ENCODE measurements around the gene TNFRSF4. TPM values are rescaled to one million over a fixed set of nuclear protein-coding genes. Genes with fewer than 3 reads are reported as not detected.

The TNFRSF4 gene
- polyA plus RNA-seq, 1 donor, result 1.1 TPM

DNA sequence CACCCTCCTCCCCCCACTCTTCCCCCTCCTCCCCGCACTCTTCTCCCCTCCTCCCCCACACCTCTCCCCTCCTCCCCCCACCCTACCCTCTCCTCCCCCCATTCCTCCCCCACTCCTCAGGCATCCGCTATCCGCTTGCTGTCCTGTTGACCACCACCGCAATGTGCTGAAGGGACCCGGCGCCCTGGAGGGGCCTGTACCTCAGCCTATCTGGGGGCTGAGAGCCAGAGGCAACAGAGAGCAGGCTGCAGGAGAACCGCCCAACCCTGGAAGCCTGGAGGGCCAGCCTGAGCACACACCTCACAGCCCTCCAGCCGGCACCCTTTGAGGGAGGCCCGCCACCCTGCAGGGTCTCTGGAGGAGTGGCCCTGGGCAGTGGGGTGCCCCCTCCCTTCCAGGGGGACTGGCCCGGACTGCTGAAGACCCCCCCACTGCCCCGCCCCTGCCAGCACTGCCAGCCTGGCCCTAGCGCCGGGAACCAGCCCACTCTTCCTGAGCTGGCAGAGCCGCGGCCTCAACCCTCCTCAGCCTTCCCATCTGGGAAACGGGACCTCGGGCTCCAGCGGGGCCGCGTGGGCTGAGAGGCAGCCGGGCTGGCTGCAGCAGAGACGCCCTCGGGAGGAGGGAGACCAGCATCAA, 31.3 kb upstream of the TNFRSF4 start:
- Histone ChIP-seq H3K9me3 (ENCODE audit: control insufficient read depth, low read depth, low read length) (peaks cover 5% of the 10 kb centered on the region), H3K4me3 (ENCODE audit: low read length) (no peak overlapping the region), H3K36me3 (ENCODE audit: control insufficient read depth, insufficient read depth, low read length) (no peaks in the 10 kb centered on the region), H3K27ac (ENCODE audit: low read length) (no peak overlapping the region), H3K4me1 (ENCODE audit: control insufficient read depth, insufficient read depth, low read length) (no peaks in the 10 kb centered on the region), H3K27me3 (ENCODE audit: control insufficient read depth, insufficient read depth, low read length) (peaks cover 33% of the 10 kb centered on the region)
- DNase-seq, result no peak
- no CpG with 5 or more reads among the region's 23 CpGs for WGBS (ENCODE audit: insufficient coverage, low lambda C conversion rate)

DNA sequence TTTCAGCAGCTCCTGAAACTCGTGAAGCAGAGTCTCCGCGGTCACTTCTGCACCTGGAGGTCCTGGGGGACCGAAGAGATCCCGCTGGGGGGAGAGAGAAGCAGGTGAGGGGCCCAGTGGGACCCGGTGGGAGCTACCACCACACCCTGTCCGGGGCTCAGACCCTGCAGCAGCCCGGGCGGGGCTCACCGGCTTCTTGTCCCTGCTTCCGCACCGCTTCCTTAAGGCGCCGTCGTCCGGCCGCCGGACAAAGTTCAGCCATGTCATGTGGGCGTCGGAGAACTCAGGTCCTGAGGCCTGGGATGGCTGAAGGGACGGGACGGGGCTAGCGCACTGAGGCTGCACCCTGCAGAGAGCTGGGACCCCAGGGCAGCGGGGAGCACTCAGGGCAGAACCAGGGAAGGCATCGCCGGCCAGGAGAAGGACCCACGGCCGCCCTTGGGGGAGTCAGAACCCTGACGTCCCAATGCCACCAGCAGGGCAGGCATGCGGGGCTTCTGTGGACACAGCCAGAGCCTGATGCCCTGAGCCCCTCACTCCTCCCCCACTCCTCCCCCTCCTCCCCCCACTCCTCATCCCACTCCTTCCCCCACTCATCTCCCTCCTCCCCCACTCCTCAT, 30.3 kb upstream of the TNFRSF4 start:
- WGBS (ENCODE audit: insufficient coverage, low lambda C conversion rate), result no CpG with 5 or more reads among the region's 30 CpGs
- Histone ChIP-seq H3K27me3 (ENCODE audit: control insufficient read depth, insufficient read depth, low read length) (peaks cover 43% of the 10 kb centered on the region), H3K4me1 (ENCODE audit: control insufficient read depth, insufficient read depth, low read length) (peaks cover 8% of the 10 kb centered on the region), H3K4me3 (ENCODE audit: low read length) (peak overlapping the region; percentile 69), H3K27ac (ENCODE audit: low read length) (peak overlapping the region; percentile 43), H3K36me3 (ENCODE audit: control insufficient read depth, insufficient read depth, low read length) (no peaks in the 10 kb centered on the region), H3K9me3 (ENCODE audit: control insufficient read depth, low read depth, low read length) (peaks cover 12% of the 10 kb centered on the region)
- DNase-seq, result peak; percentile 71 to 85

GRCh38 chr1:1243807-1244191, 29.8 kb upstream of the TNFRSF4 start:
- peaks cover 12% of the 10 kb centered on the region for H3K9me3 ChIP-seq (ENCODE audit: control insufficient read depth, low read depth, low read length)
- H3K27me3 ChIP-seq (ENCODE audit: control insufficient read depth, insufficient read depth, low read length), result peaks cover 48% of the 10 kb centered on the region
- H3K27ac ChIP-seq (ENCODE audit: low read length), result peak overlapping the region; percentile 43
- no peak for DNase-seq
- H3K4me1 ChIP-seq (ENCODE audit: control insufficient read depth, insufficient read depth, low read length), result peaks cover 8% of the 10 kb centered on the region
- peak overlapping the region; percentile 69 for H3K4me3 ChIP-seq (ENCODE audit: low read length)
- no peaks in the 10 kb centered on the region for H3K36me3 ChIP-seq (ENCODE audit: control insufficient read depth, insufficient read depth, low read length)
- no CpG with 5 or more reads among the region's 23 CpGs for WGBS (ENCODE audit: insufficient coverage, low lambda C conversion rate)

DNA sequence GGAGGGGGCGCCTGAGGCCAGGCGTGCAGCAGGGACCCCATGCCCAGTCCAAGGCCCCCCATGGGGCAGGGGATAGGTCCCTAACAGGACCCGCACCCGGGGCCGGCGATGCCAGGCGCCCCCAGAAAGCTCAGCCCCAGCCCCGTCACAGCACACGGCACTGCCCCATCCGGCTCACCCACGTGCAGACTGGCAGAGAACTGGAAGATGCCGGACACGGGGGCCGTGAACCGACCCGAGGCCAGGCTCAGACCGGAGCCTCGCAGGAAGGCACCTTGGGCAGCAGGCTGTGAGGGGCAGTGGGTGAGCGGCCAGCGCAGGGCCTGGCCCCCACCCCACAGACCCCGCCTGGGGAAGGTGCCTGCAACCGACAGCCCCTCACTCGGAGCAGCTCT, 29.3 kb upstream of the TNFRSF4 start:
- H3K27me3 ChIP-seq (ENCODE audit: control insufficient read depth, insufficient read depth, low read length), result peaks cover 53% of the 10 kb centered on the region
- no CpG with 5 or more reads among the region's 23 CpGs for WGBS (ENCODE audit: insufficient coverage, low lambda C conversion rate)
- H3K4me3 ChIP-seq (ENCODE audit: low read length), result peak overlapping the region; percentile 69
- no peak for DNase-seq
- H3K27ac ChIP-seq (ENCODE audit: low read length), result no peak overlapping the region
- H3K9me3 ChIP-seq (ENCODE audit: control insufficient read depth, low read depth, low read length), result peaks cover 12% of the 10 kb centered on the region
- H3K4me1 ChIP-seq (ENCODE audit: control insufficient read depth, insufficient read depth, low read length), result peaks cover 12% of the 10 kb centered on the region
- no peaks in the 10 kb centered on the region for H3K36me3 ChIP-seq (ENCODE audit: control insufficient read depth, insufficient read depth, low read length)

DNA sequence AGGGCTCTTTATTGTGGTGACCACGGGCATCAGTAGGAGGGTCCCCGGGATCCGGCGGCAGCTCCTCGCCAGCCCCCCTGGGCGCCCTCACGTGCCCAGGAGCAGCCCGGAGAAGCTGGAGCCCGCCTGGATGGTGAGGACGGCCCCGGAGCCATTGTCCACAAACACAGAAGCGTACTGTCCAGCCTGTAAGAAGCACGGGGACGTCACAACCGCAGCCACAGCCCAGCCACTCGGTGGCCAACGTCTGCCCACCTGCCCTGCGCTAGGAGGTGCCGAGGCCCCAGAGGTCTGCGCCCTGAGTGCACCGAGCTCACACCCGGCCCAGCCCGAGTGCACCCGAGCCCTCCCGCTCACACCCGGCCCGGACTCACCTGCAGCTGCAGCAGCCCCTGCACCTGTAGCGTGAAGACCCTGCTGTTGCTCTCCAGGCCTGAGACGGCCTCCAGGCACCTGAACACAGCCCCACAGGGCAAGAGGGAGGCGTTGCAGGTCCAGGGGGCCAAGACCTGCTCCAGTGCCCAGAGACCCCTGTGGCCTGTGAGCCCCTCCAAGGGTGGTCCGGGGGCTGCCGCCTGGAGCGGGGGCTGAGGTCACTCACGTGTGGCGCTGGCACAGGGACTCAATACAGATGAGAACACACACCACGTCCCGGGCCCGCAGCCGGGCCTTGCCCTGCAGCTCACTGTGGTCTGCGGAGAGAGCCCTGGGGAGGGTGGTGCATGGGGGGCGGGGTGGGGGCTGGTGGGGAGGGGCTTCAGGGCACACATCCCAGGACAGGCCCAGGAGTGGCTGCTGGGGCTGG, 28.7 kb upstream of the TNFRSF4 start:
- no peak overlapping the region for H3K27ac ChIP-seq (ENCODE audit: low read length)
- no peak for DNase-seq
- H3K4me1 ChIP-seq (ENCODE audit: control insufficient read depth, insufficient read depth, low read length), result peaks cover 18% of the 10 kb centered on the region
- no peak overlapping the region for H3K4me3 ChIP-seq (ENCODE audit: low read length)
- WGBS (ENCODE audit: insufficient coverage, low lambda C conversion rate), result no CpG with 5 or more reads among the region's 41 CpGs
- peaks cover 53% of the 10 kb centered on the region for H3K27me3 ChIP-seq (ENCODE audit: control insufficient read depth, insufficient read depth, low read length)
- H3K9me3 ChIP-seq (ENCODE audit: control insufficient read depth, low read depth, low read length), result peaks cover 12% of the 10 kb centered on the region
- H3K36me3 ChIP-seq (ENCODE audit: control insufficient read depth, insufficient read depth, low read length), result no peaks in the 10 kb centered on the region

- no peak for DNase-seq
- H3K9me3 ChIP-seq (ENCODE audit: control insufficient read depth, low read depth, low read length), result peaks cover 17% of the 10 kb centered on the region
- peaks cover 48% of the 10 kb centered on the region for H3K27me3 ChIP-seq (ENCODE audit: control insufficient read depth, insufficient read depth, low read length)
- peaks cover 28% of the 10 kb centered on the region for H3K4me1 ChIP-seq (ENCODE audit: control insufficient read depth, insufficient read depth, low read length)
- H3K36me3 ChIP-seq (ENCODE audit: control insufficient read depth, insufficient read depth, low read length), result no peaks in the 10 kb centered on the region
- no peak overlapping the region for H3K27ac ChIP-seq (ENCODE audit: low read length)
- no CpG with 5 or more reads among the region's 26 CpGs for WGBS (ENCODE audit: insufficient coverage, low lambda C conversion rate)
- H3K4me3 ChIP-seq (ENCODE audit: low read length), result no peak overlapping the region
Measured at GRCh38 chr1:1241588-1242219, 27.8 kb upstream of the TNFRSF4 start.

DNA sequence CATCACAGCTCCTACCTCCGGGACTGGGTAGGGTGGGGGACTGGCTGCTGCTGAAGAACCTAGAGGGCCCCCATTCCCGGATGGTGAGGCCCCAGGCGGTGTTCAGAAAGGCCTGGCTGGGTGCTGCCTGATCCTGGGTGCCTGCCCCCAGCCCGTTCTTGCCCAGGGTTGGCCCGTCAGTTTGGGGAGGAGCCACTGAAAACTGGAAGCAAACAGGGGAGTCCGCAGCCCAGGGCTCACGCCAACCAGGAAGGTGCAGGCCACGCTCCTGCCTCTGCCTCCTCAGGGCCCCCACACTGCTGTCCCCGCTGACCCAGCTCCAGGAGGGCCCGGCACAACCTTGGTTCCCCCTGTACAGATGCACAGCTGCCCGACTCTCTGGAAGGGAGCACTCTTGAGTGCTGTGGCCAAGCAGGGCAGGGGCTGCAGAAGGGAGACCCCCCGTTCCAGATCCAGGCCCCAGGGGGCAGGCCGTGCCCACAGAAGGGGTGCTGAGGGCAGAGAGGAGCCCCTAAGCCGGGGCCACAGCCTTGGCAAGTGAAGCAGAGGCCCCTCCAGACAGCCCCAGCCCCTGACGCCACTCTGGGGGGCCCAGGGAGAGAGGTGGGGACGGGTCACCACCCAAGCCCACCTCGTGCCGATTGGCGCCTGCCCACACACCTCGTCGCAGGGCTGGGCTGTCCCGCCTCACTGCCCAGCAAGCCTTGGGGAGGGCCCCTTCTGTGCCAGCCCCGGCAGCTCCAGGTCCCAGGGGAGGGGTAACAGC, 27.1 kb upstream of the TNFRSF4 start:
- WGBS (ENCODE audit: insufficient coverage, low lambda C conversion rate), result no CpG with 5 or more reads among the region's 23 CpGs
- H3K9me3 ChIP-seq (ENCODE audit: control insufficient read depth, low read depth, low read length), result peaks cover 17% of the 10 kb centered on the region
- no peak overlapping the region for H3K4me3 ChIP-seq (ENCODE audit: low read length)
- H3K27ac ChIP-seq (ENCODE audit: low read length), result no peak overlapping the region
- DNase-seq, result no peak
- H3K4me1 ChIP-seq (ENCODE audit: control insufficient read depth, insufficient read depth, low read length), result peaks cover 35% of the 10 kb centered on the region
- peaks cover 44% of the 10 kb centered on the region for H3K27me3 ChIP-seq (ENCODE audit: control insufficient read depth, insufficient read depth, low read length)
- H3K36me3 ChIP-seq (ENCODE audit: control insufficient read depth, insufficient read depth, low read length), result no peaks in the 10 kb centered on the region

DNA sequence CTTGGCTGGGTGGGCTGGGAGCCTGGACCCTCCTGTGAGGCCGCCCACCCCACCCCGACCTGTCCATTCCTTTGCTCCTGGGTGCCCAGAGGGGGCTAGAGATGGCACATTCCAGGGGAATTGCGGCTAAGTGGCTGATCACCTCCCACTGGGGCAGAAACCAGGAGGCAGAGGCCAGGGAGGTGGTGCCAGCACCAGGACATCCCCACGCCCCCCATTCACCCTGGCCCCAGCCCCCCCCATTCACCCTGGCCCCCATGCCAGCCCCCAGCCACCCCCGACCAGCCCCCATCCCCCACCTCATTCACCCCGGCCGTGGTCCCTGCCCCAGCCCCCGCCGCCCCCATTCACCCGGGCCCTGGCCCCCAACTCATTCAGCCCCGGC, 26.4 kb upstream of the TNFRSF4 start:
- DNase-seq, result no peak
- Histone ChIP-seq H3K27ac (ENCODE audit: low read length) (no peak overlapping the region), H3K36me3 (ENCODE audit: control insufficient read depth, insufficient read depth, low read length) (no peaks in the 10 kb centered on the region), H3K9me3 (ENCODE audit: control insufficient read depth, low read depth, low read length) (peaks cover 12% of the 10 kb centered on the region), H3K4me1 (ENCODE audit: control insufficient read depth, insufficient read depth, low read length) (peaks cover 36% of the 10 kb centered on the region), H3K4me3 (ENCODE audit: low read length) (no peak overlapping the region), H3K27me3 (ENCODE audit: control insufficient read depth, insufficient read depth, low read length) (peaks cover 37% of the 10 kb centered on the region)
- no CpG with 5 or more reads among the region's 11 CpGs for WGBS (ENCODE audit: insufficient coverage, low lambda C conversion rate)

DNA sequence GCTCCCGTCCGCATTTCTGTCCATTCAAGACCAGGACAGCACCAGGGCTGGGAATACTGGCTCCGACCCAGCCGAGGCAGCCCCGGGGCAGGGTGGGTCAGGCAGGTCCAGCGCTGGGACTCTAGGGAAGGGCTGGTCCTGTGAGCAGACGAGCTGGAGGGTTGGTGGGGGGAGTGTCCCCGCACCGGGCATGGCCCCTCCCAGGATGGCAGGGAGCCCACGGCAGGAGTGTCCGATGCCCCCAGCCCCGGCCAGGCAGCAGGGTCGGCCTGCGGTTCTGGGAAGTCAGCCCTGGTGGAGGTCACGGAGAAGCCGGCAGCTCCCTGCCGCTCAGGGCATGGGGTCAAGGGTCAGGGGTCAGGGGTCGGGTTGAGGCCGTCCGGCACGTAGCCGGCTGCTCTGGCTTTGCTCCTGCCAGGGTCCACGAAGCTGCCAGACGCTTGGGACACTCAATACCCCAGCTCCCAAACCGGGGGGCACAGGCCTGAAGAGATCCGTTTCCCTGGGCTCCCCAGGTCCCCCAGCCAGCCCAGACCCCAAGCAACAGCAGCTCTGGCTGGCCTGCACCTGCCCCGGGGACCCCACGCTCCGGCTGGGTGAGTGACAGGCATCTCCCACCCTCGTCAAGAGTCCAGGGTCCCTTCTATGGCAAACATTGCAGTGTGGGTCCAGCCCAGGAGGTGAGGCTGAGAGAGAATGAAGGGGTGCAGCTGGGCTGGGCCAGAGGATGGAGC, 25.8 kb upstream of the TNFRSF4 start:
- peaks cover 36% of the 10 kb centered on the region for H3K4me1 ChIP-seq (ENCODE audit: control insufficient read depth, insufficient read depth, low read length)
- H3K36me3 ChIP-seq (ENCODE audit: control insufficient read depth, insufficient read depth, low read length), result no peaks in the 10 kb centered on the region
- peaks cover 11% of the 10 kb centered on the region for H3K9me3 ChIP-seq (ENCODE audit: control insufficient read depth, low read depth, low read length)
- H3K4me3 ChIP-seq (ENCODE audit: low read length), result no peak overlapping the region
- H3K27me3 ChIP-seq (ENCODE audit: control insufficient read depth, insufficient read depth, low read length), result peaks cover 35% of the 10 kb centered on the region
- no CpG with 5 or more reads among the region's 30 CpGs for WGBS (ENCODE audit: insufficient coverage, low lambda C conversion rate)
- no peak for DNase-seq
- H3K27ac ChIP-seq (ENCODE audit: low read length), result no peak overlapping the region

Data from large intestine (tissue), 3 donors.